K562 (cell line): ENCODE data around the gene CRX. TPM values are rescaled to one million over a fixed set of nuclear protein-coding genes. Genes with fewer than 3 reads are reported as not detected.

ENCODE experiments used
- ESRRA ChIP-seq: fragments of 450-650 bp; IDR thresholded peaks from 2 replicates; pipeline ENCODE4 v1.6.1; 2014; ENCODE audit warnings: low read depth, mild to moderate bottlenecking, moderate library complexity, borderline replicate concordance
- HIVEP1 ChIP-seq: fragments of 250-450 bp; sonication (Bioruptor Pico); IDR thresholded peaks from 2 replicates; pipeline ENCODE4 v1.4.0; 2020; ENCODE audit warnings: mild to moderate bottlenecking
- KLF13 ChIP-seq: fragments of 450-650 bp; IDR thresholded peaks from 2 replicates; pipeline ENCODE4 v1.6.1; 2016; ENCODE audit warnings: missing genetic modification characterization, low read depth, mild to moderate bottlenecking, missing compliant biosample characterization, moderate library complexity, borderline replicate concordance
- MAZ ChIP-seq, 2 experiments: fragments of 450-650 bp in 1 of 2; sonication (generic) in 1 of 2; formaldehyde crosslinking; IDR thresholded peaks in 1 of 2; conservative IDR thresholded peaks in 1 of 2; 2 replicates each; pipeline versions ENCODE4 v1.4.0 to v1.5.0; 2020; ENCODE audit warnings: mild to moderate bottlenecking in 1 of 2, missing genetic modification reagents in 1 of 2
- MECOM ChIP-seq: fragments of 250-450 bp; sonication (Bioruptor Pico); IDR thresholded peaks from 2 replicates; pipeline ENCODE4 v1.8.0; 2022; ENCODE audit warnings: inconsistent platforms
- NR1H2 ChIP-seq: sonication (generic); formaldehyde crosslinking; IDR thresholded peaks from 2 replicates; pipeline ENCODE4 v1.4.0; 2020; ENCODE audit warnings: mild to moderate bottlenecking, missing genetic modification reagents
- NRF1 ChIP-seq, 2 experiments: fragments of 450-650 bp; IDR thresholded peaks in 1 of 2; conservative IDR thresholded peaks in 1 of 2; 2 replicates each; pipeline ENCODE4 v1.6.1; 2014; ENCODE audit warnings: mild to moderate bottlenecking in 2 of 2
- PTTG1 ChIP-seq: fragments of 450-650 bp; IDR thresholded peaks from 2 replicates; pipeline ENCODE4 v1.6.1; 2016; ENCODE audit warnings: low read depth, mild to moderate bottlenecking, missing genetic modification characterization, missing compliant biosample characterization
- RFX7 ChIP-seq: fragments of 250-450 bp; sonication (Bioruptor Pico); IDR thresholded peaks from 2 replicates; pipeline ENCODE4 v1.5.1; 2021; ENCODE audit warnings: mild to moderate bottlenecking
- SIRT6 ChIP-seq: IDR thresholded peaks from one replicate; pipeline ENCODE4 v1.6.1; 2012; ENCODE audit warnings: low read depth, mild to moderate bottlenecking, control low read depth, inconsistent platforms, low read length, moderate library complexity
- SNRNP70 ChIP-seq: fragments of 200-400 bp; formaldehyde crosslinking; optimal IDR thresholded peaks from 2 replicates; pipeline ENCODE3; 2017; ENCODE audit warnings: low read depth, low read length
- SRF ChIP-seq, 2 experiments: fragments of 250-450, 450-650 bp in 1 of 2; sonication (Bioruptor Pico) in 1 of 2; sonication (generic) in 1 of 2; formaldehyde crosslinking; IDR thresholded peaks; 2 replicates each; pipeline versions ENCODE4 v1.5.0 to v1.5.1; 2020 to 2022; ENCODE audit warnings: mild to moderate bottlenecking in 1 of 2, missing genetic modification reagents in 1 of 2
- polyA plus RNA-seq, 8 experiments: library from polyadenylated mRNA; depleted of rRNA in 4 of 8; stranded (reverse) in 5 of 8; unstranded in 3 of 8; fragments of >200 nt; fragmentation: Nextera tagmentation in 2 of 8; fragmentation: Illumina TruSeq in 1 of 8; extraction: Ambion mirVana in 2 of 8; extraction: Trizol in 1 of 8; gene quantifications; 2 replicates each; pipeline versions ENCODE4 v1.2.1 to v1.2.3, GENCODE V29; 2011 to 2014; ENCODE audit warnings: inconsistent platforms in 1 of 8, missing spikeins in 1 of 8
- total RNA-seq, 7 experiments: library from RNA; depleted of rRNA in 6 of 7; stranded (reverse); fragments of >200 nt in 6 of 7; fragmentation: Illumina TruSeq in 2 of 7; extraction: Trizol in 2 of 7; gene quantifications; 2 replicates each; pipeline versions ENCODE4 v1.2.1 to v1.2.3, GENCODE V29; 2011 to 2021; ENCODE audit warnings: low replicate concordance in 1 of 7
- TF ChIP-seq, protein P1 (sequence below): sonication (generic); formaldehyde crosslinking; IDR thresholded peaks from 2 replicates; pipeline ENCODE4 v1.8.1; 2023; ENCODE audit warnings: mild to moderate bottlenecking, missing genetic modification reagents
- TF ChIP-seq, protein P2 (sequence below): sonication (generic); formaldehyde crosslinking; IDR thresholded peaks from 2 replicates; pipeline ENCODE4 v1.9.0; 2022; ENCODE audit warnings: mild to moderate bottlenecking, missing genetic modification reagents
- TF ChIP-seq, protein P3 (sequence below): fragments of 250-450 bp; sonication (Bioruptor Pico); IDR thresholded peaks from 2 replicates; pipeline ENCODE4 v1.4.0; 2020
- TF ChIP-seq, protein P4 (sequence below), 2 experiments: IDR thresholded peaks in 1 of 2; conservative IDR thresholded peaks in 1 of 2; 2 replicates each; pipeline ENCODE4 v1.6.1; 2016; ENCODE audit warnings: low read depth in 2 of 2, mild to moderate bottlenecking in 1 of 2, missing compliant biosample characterization in 1 of 2, missing genetic modification characterization in 1 of 2, moderate library complexity in 1 of 2

CRX gene
- total and polyA plus RNA-seq, 9 of the 15 experiments (the other 6 are each of a cell fraction or from before 2014, with no cell fraction given): 0.01 TPM; not detected in 8

DNA sequence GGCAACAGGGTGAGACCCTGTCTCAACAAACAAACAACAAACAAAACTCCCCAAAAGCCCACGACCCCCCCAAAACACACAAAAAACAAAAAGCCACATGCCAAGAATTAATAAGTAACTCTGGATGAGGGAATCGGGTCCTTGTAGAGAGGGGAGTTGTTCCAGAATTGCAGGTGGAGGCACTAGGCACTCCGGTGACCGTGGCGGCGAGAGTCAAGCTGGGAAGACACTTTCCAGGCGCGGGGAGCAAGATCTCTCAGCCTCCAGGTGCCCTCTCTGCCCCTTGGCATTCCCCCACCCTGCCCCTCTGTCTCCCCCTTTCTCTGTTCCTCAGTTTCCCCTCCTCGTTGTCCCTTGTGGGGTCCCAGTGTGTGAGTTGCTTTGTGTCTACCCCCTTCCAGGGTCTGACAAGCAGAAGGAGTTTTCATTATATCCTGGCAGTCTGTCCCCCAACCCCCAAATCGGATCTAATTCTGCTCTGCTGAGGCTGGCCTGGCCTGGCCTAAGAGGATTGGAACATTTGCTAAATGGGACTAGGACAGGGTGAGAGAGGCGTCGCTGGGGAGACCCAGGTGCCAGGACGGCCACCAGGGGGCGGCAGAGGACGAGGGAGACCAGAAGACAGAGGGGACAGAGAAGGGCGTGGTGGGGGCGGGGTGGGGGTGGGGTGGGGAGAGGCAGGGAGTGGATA is 8.3 kb upstream of the CRX start (continued):
- TF ChIP-seq SRF (CRISPR knock-in tag; IDR thresholded peaks at IDR 0.05): no peak
- TF ChIP-seq KLF13 (tag): no peak
- TF ChIP-seq PTTG1 (tag): no peak
- TF ChIP-seq RFX7 (CRISPR knock-in tag): no peak
- peak in 1 of 2 experiments; percentile 67; a peak in 2 of 4 replicates for TF ChIP-seq MAZ (CRISPR knock-in tag; conservative IDR thresholded peaks at IDR 0.05 in 1 of 2, IDR thresholded peaks at IDR 0.05 in 1 of 2)
- no peak for TF ChIP-seq NRF1 (conservative IDR thresholded peaks at IDR 0.05 in 1 of 2, IDR thresholded peaks at IDR 0.05 in 1 of 2)
- TF ChIP-seq NR1H2 (CRISPR knock-in tag): no peak
- TF ChIP-seq ESRRA: no peak
- no peak for TF ChIP-seq HIVEP1 (CRISPR knock-in tag)
- TF ChIP-seq MECOM (CRISPR knock-in tag): no peak
- TF ChIP-seq, protein P1, sequence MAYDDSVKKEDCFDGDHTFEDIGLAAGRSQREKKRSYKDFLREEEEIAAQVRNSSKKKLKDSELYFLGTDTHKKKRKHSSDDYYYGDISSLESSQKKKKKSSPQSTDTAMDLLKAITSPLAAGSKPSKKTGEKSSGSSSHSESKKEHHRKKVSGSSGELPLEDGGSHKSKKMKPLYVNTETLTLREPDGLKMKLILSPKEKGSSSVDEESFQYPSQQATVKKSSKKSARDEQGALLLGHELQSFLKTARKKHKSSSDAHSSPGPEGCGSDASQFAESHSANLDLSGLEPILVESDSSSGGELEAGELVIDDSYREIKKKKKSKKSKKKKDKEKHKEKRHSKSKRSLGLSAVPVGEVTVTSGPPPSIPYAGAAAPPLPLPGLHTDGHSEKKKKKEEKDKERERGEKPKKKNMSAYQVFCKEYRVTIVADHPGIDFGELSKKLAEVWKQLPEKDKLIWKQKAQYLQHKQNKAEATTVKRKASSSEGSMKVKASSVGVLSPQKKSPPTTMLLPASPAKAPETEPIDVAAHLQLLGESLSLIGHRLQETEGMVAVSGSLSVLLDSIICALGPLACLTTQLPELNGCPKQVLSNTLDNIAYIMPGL (CRISPR knock-in tag): no peak
- TF ChIP-seq, protein P2, sequence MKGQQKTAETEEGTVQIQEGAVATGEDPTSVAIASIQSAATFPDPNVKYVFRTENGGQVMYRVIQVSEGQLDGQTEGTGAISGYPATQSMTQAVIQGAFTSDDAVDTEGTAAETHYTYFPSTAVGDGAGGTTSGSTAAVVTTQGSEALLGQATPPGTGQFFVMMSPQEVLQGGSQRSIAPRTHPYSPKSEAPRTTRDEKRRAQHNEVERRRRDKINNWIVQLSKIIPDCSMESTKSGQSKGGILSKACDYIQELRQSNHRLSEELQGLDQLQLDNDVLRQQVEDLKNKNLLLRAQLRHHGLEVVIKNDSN (CRISPR knock-in tag): no peak
- no peak for TF ChIP-seq SNRNP70
- TF ChIP-seq, protein P3, sequence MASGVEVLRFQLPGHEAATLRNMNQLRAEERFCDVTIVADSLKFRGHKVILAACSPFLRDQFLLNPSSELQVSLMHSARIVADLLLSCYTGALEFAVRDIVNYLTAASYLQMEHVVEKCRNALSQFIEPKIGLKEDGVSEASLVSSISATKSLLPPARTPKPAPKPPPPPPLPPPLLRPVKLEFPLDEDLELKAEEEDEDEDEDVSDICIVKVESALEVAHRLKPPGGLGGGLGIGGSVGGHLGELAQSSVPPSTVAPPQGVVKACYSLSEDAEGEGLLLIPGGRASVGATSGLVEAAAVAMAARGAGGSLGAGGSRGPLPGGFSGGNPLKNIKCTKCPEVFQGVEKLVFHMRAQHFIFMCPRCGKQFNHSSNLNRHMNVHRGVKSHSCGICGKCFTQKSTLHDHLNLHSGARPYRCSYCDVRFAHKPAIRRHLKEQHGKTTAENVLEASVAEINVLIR: no peak
- TF ChIP-seq, protein P4, sequence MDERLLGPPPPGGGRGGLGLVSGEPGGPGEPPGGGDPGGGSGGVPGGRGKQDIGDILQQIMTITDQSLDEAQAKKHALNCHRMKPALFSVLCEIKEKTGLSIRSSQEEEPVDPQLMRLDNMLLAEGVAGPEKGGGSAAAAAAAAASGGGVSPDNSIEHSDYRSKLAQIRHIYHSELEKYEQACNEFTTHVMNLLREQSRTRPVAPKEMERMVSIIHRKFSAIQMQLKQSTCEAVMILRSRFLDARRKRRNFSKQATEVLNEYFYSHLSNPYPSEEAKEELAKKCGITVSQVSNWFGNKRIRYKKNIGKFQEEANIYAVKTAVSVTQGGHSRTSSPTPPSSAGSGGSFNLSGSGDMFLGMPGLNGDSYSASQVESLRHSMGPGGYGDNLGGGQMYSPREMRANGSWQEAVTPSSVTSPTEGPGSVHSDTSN (CRISPR knock-in tag; IDR thresholded peaks at IDR 0.05; ENCODE audit: low read depth): no peak
- TF ChIP-seq, protein P4 (tag; conservative IDR thresholded peaks at IDR 0.05; ENCODE audit: low read depth): no peak
- TF ChIP-seq SIRT6: no peak
- TF ChIP-seq, all 486 proteins: peak for 11
